HCT116 (cell line): ENCODE data around the gene EXOSC7.

ENCODE experiments used
- ATF3 ChIP-seq: IDR thresholded peaks from 2 replicates; pipeline ENCODE4 v1.6.1; 2012
- CEBPB ChIP-seq: IDR thresholded peaks from 2 replicates; pipeline ENCODE4 v1.6.1; 2012; ENCODE audit warnings: low read depth
- CTCF ChIP-seq, 3 experiments: fragments of 200-600 bp in 1 of 3; sonication (generic) in 1 of 3; IDR thresholded peaks in 2 of 3; conservative IDR thresholded peaks in 1 of 3; 2 replicates each; pipeline ENCODE4 v1.5.1; 2012 to 2017; ENCODE audit warnings: low read depth in 2 of 3, low read length in 2 of 3, antibody characterized with exemption in 1 of 3, borderline replicate concordance in 1 of 3, control low read depth in 1 of 3, mild to moderate bottlenecking in 1 of 3, mixed read lengths in 1 of 3, mixed run types in 1 of 3, moderate library complexity in 1 of 3; ENCODE audit not compliant: insufficient read depth in 1 of 3
- EGR1 ChIP-seq: IDR thresholded peaks from 2 replicates; pipeline ENCODE4 v1.6.1; 2012; ENCODE audit warnings: low read depth
- ELF1 ChIP-seq: IDR thresholded peaks from 2 replicates; pipeline ENCODE4 v1.6.1; 2012; ENCODE audit warnings: low read depth, borderline replicate concordance
- EZH2 ChIP-seq: fragments of 200-600 bp; sonication (generic); IDR thresholded peaks from 2 replicates; pipeline ENCODE4 v1.6.1; 2017; ENCODE audit warnings: antibody characterized with exemption, mixed run types
- FOSL1 ChIP-seq: IDR thresholded peaks from 2 replicates; pipeline ENCODE4 v1.6.1; 2012; ENCODE audit warnings: low read depth
- JUND ChIP-seq: IDR thresholded peaks from 2 replicates; pipeline ENCODE4 v1.6.1; 2012
- POLR2A ChIP-seq: IDR thresholded peaks from 2 replicates; pipeline ENCODE4 v1.7.0; 2011; ENCODE audit warnings: borderline replicate concordance; ENCODE audit not compliant: insufficient read depth, insufficient read length; ENCODE audit errors: extremely low read depth
- RAD21 ChIP-seq: IDR thresholded peaks from 2 replicates; pipeline ENCODE4 v1.6.1; 2012; ENCODE audit warnings: low read depth, mild to moderate bottlenecking
- REST ChIP-seq: IDR thresholded peaks from 2 replicates; pipeline ENCODE4 v1.6.1; 2012; ENCODE audit warnings: low read depth
- YY1 ChIP-seq: IDR thresholded peaks from 2 replicates; pipeline ENCODE4 v1.6.1; 2011; ENCODE audit warnings: low read length, low read depth, moderate library complexity, mild to moderate bottlenecking; ENCODE audit not compliant: insufficient replicate concordance; ENCODE audit errors: extremely low read depth
- ZBTB33 ChIP-seq: IDR thresholded peaks from 2 replicates; pipeline ENCODE4 v1.6.1; 2011; ENCODE audit warnings: mild to moderate bottlenecking, low read length, moderate library complexity; ENCODE audit not compliant: insufficient replicate concordance; ENCODE audit errors: extremely low read depth
- ZFX ChIP-seq: fragments of 450-650 bp; IDR thresholded peaks from 2 replicates; pipeline ENCODE4 v1.6.1; 2017

- TF ChIP-seq JUND (no peak), REST (no peak), CTCF (IDR thresholded peaks at IDR 0.05 in 2 of 3, conservative IDR thresholded peaks at IDR 0.05 in 1 of 3; ENCODE audit: borderline replicate concordance in 1 of 3, insufficient read depth in 1 of 3, low read depth in 2 of 3, low read length in 2 of 3) (no peak), EGR1 (no peak), POLR2A (no peak), ZBTB33 (no peak), RAD21 (no peak), ATF3 (no peak), FOSL1 (no peak), EZH2 (no peak), YY1 (no peak), ELF1 (no peak), CEBPB (no peak), ZFX (no peak)
These were observed 23.4 kb upstream of the EXOSC7 start for GRCh38 chr3:44952689-44953088.
